Activated T-helper 1 cell treated with Interleukin-2 at 50 U/mL for 16 hours (primary cell): ENCODE measurements around the gene SLC38A4.
"Not testable (repeated sequence)": the region's sequence is repeated elsewhere in the genome, so short reads cannot be mapped to it uniquely, and the experiment has no call there.

Experiments used
- DNase-seq: peaks from one replicate; pipeline ENCODE4 v3.0.0-alpha.2; 2020; ENCODE audit warnings: low read depth

The SLC38A4 gene, protein sequence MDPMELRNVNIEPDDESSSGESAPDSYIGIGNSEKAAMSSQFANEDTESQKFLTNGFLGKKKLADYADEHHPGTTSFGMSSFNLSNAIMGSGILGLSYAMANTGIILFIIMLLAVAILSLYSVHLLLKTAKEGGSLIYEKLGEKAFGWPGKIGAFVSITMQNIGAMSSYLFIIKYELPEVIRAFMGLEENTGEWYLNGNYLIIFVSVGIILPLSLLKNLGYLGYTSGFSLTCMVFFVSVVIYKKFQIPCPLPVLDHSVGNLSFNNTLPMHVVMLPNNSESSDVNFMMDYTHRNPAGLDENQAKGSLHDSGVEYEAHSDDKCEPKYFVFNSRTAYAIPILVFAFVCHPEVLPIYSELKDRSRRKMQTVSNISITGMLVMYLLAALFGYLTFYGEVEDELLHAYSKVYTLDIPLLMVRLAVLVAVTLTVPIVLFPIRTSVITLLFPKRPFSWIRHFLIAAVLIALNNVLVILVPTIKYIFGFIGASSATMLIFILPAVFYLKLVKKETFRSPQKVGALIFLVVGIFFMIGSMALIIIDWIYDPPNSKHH

DNA sequence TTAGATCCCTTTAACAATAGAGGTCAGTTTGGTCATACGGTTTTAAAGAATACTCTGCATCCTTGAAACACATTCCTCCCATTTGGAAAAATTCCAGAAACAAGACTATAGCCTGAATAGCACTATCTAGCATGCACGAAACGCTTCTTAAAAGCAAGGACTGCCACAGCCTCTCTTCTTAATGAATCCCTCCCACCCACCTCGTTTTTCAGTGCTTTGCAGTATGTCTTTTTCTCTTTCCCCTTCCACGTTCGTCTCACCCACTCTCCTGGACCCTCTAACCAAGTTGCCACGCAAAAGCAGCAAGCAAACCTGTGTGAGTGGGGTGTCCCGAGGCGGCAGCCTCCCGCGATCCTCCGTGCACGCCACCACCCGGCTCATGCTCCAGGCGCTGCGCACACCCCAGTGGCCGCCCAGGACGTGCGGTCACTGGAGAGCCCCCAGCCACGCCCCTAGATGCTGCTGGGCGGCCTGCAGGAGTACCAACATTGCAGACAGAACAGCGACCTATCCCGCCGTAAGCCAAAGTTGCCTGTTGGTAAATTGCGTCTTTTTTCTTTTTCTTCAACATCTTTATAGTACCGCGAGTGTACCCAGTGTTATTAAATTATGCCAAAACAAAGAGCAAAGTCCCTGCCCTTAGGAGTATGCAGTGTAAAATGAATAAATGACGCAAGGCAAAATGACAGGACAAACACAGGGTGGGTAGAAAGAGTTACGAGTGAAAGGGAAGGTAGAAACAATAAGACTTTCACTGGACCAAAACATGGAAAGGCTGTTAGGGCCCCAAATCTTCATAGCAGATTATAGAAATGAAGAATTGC lies at the start of gene SLC38A4:
TSS of gene SLC38A4 (minus strand) at position 407 of the 824 bp plus-strand sequence. CDS start 32,926 bp downstream, outside the sequence.
- no peak for DNase-seq

DNA sequence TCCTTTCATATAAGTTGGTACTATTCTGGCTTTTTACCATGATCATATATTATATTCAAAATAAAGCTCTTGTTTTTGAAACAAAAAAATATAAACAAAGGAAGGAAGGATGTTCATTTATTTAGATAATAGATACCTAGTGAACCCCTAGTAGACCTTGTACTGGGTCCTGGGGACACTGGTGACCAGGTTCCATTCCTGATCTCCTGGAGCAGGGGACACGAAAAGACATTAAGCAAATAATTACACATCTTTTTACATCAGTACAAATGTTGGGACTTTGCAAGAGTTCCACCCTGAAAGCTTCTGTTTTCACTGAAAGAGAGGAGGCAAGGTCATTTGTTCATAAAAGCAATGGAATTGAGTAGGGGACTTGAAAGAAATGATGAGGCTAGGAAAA lies 49.3 kb upstream of the SLC38A4 start:
- DNase-seq = no peak

DNA sequence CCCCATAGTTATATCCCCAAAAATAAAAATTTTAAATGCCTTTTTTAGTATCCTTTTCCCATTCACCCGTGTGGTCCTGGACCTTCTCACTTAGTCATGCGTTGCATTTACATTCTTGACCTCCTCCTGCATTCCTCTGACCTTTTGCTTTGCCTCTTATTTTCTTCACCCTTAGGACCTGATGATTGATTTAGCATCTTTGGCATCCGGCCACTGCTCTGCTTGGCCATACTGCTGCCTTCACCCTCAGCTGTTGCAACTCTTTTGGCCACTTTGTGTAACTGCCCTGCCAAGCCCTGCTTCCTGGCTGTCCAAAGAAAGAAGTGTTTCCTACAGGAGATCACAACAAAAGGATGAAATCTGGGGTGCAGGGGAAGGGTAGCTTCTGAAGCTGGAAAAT lies 48.8 kb upstream of the SLC38A4 start:
- no peak for DNase-seq

DNA sequence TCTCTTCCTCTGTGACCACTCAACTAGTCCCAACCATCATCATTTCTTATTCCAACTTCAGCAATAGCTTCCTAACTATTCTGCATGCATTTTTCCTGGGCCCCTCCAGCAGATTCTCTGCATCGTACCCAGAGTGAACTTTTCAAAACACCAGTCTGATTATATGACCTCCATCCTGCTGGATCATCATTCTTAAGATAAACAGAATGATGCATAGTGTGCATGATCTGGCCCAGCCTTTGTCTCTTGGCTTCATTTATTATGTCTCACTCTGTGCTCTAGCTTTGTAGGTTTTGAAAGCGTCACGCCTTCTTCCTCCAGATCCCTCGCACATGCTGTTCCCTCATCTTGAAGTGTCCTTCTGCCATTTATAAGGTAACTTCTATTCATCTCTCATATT lies 46.3 kb upstream of the SLC38A4 start:
- no peak for DNase-seq

DNA sequence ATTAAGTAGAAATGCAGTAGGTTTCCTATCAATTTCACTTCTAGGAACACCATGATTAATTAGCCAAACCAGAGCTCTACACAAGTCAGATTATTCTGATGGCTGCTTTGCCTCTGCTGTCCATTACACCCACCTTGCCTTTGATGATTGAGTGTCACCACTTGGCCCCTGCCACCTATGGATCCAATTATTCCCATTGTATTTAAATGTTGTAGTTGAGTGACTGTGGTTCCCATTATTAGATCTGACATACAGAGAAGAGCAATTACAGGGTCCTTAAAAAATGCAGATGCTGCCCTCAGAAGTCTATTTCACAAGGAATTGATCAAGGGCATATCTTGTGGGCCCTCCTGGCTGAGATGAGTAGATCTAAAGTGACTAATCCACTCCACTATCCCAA lies 39.5 kb upstream of the SLC38A4 start:
- DNase-seq = no peak

DNA sequence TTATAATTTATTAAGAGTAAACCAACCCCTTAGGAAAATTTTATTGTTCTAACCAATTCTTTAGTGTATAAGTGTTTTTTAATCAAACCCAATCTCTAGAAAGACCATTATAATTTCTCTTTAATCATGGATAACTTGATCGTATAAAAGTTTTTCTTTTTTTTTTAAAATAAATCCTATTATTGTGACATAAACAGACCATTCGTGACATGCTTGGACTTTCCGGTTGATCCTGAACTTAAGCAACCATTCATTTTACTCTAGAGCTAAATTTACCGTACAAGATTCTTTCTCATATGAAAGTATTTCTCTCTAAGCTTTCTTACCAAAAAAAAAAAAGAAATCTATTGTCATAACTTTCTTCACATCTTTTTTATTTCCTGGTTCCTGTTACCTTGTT lies 32.6 kb upstream of the SLC38A4 start:
- DNase-seq = no peak

DNA sequence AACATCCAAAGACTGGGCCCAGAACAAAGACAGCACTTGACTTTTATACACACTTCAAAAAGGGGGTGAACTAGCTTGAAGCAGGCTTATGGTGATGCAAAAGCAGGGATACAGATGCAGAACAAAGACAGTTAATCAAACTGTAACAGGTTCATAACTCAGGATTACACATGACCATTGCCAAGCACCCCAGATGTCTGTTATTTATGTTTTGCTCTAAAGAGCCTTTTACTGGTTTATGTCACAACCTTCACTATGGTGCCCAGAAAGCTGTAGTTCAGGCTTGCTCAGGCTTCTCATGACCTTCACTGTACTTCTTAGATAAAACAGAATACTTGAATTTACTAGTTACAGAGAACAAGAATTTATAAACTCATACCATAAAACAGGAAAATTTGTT lies 31.7 kb upstream of the SLC38A4 start:
- DNase-seq = no peak

DNA sequence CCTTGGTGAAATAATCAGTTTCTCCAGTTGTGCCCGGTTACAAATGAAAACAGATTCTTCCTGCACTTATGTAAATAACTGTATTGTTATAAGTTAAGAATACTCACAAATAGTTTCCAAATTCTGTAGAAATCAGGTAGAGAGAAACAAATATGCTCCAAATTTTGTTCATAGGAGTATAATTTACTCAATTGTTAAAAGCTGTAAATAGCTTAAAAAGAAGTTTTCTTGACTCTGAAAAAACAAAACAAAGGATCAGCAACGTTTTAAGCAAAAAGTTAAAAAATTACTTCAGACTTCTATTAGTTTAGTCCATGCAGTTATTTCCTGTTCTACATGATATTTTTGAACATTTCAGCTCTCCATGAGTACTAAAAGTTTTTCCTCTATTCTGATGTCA lies 30.0 kb upstream of the SLC38A4 start:
- DNase-seq = no peak

DNA sequence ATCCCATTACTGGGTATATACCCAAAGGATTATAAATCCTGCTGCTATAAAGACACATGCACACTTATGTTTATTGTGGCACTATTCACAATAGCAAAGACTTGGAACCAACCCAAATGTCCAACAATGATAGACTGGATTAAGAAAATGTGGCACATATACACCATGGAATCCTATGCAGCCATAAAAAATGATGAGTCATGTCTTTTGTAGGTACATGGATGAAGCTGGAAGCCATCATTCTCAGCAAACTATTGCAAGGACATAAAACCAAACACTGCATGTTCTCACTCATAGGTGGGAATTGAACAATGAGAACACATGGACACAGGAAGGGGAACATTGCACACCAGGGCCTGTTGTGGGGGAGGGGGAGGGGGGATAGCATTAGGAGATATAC lies 28.4 kb upstream of the SLC38A4 start:
- DNase-seq = not testable (repeated sequence)

DNA sequence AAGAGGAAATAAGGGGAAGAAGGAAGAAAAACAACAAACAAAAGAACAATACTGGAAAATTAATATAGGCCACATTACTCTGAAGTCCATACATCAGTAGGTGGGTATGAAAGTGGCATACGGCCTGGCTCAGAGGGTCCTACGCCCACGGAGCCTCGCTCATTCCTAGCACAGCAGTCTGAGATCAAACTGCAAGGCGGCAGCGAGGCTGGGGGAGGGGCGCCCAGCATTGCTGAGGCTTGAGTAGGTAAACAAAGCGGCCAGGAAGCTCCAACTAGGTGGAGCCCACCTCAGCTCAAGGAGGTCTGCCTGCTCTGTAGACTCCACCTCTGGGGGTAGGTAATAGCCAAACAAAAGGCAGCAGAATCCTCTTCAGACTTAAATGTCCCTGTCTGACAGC lies 23.0 kb upstream of the SLC38A4 start:
- not testable (repeated sequence) for DNase-seq

DNA sequence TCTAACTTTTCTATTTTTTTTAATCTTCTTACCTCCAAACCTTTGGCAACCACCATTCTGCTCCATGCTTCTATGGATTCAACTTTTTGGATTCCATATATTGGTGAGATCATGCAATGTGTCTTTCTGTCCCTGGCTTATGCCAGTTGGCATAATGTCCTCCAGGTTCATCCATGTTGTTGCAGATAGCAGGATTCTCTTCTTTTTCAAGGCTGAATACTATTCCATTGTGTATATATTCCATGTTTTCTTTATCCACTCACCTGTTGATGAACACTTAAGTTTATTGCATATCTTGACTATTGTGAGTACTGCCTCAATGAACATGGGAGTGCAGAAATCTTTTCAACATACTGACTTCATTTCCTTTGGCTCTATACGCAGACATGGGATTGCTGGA lies 21.2 kb upstream of the SLC38A4 start:
- DNase-seq = no peak

DNA sequence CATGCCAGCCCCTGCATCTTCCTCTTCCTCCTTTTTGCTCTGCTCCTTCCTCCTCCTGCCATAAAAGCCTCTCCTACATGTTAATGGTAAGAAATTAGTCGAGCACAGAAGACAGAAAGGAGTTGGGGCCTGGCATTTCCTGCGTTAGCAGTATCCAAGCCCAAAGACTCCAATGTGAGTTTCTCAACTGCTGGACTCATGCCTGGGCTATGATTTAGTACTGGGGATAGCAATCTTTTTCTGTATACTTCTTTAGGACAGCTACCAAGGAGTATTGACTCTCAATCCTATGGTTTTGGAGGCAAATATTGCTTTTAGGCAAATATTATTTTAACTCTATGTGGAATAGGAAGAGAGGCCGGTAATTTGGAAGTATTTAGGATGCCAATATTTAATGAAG lies 18.0 kb upstream of the SLC38A4 start:
- DNase-seq = no peak

DNA sequence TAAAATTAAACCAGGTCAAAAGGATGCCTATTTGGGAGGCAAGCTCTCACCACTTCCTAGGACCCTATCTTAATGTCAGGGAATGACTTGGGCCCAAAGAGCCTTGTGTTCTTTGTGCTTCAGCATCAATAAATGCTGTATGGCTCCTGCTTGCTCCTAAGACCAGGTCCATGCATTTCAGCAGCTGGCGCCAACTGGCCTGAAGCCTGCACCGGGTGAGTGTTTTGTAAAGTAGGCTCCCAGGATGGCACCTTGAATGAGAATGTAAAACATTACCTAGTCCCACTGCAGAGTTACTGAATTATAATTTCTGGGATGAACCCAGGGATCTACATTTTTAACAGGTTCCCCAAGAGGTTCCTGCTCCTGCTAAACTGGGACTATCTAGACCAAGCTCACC lies 16.1 kb upstream of the SLC38A4 start:
- DNase-seq = no peak

DNA sequence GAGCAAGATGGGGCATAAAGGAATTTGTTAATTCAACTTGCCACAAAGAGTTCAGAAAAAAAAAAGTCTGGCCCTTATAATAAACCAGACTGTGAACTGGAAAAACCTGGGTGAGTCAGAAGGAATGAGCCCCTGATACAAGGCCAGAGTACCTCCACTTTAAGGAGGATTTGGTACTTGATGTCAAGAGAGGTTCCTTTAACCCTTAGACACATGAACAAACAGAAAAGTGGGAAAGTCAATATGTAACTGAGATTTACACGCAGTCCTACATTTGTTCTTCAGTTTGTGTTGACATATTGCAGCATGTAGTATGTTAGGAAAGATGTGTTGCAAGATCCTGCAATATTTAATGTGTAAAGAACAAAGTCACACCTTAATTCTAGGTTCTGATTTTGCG lies 14.2 kb upstream of the SLC38A4 start:
- DNase-seq = no peak

DNA sequence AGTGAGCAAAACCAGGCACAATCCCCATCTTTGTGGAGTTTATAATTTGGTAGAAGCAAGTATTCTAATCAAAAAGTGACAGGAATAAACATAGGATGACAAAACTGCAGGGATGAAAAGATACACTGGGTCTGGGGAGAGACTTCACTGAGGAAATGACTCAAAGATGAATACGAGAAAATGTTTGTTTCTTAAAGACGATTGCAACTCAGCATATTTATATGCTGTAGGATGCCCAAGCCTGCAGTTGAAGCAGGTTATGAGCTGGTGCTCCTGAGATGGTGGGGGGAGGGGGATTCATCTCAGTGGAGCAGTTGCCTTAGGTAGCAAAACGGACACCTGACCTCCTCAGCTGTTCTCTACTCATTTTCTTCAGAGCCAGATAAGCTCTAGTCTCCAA lies 13.4 kb upstream of the SLC38A4 start:
- DNase-seq = no peak

DNA sequence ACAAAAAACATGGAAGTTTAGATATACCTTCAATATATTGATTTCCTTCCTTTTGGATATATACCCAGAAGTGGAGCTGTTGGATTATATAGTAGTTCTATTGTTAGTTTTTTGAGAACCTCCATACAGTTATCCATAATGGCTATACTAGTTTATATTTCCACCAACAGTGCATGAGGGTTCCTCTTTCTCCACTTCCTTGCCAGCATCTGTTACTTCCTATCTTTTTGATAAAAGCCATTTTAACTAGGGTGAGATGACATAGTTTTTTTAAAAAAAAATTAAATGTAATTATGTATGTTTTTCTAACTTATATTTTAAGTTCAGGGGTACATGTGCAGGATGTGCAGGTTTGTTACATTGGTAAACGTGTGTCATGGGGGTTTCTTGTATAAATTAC lies 10.0 kb upstream of the SLC38A4 start:
- no peak for DNase-seq

DNA sequence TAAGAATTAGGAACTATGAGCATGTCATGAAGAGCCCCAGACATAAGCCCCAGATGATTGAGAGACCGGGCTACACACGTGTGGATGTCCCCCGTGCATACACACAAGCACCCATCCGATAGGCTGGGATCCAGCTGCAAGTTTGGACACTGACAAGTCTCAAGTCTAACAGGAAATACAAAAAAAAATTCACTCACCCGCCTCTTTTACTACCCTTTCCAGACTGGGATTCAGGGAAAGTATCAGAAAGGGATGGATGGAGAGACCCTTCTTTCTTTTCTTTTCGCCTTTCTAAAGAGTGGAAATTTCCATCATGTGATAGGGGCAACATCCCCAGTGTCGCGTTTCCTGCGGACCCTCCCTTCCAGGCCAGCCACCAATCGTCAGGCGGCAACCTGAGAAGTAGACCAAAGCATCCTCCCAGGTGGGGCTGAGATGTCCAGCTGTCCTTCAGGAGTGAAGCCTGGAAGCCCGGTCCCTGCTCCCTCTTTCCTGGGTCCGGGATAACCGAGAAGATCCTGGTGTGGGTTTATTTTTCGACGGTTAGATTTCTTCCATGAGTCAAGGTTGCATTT lies 6.4 kb upstream of the SLC38A4 start:
- DNase-seq = no peak

DNA sequence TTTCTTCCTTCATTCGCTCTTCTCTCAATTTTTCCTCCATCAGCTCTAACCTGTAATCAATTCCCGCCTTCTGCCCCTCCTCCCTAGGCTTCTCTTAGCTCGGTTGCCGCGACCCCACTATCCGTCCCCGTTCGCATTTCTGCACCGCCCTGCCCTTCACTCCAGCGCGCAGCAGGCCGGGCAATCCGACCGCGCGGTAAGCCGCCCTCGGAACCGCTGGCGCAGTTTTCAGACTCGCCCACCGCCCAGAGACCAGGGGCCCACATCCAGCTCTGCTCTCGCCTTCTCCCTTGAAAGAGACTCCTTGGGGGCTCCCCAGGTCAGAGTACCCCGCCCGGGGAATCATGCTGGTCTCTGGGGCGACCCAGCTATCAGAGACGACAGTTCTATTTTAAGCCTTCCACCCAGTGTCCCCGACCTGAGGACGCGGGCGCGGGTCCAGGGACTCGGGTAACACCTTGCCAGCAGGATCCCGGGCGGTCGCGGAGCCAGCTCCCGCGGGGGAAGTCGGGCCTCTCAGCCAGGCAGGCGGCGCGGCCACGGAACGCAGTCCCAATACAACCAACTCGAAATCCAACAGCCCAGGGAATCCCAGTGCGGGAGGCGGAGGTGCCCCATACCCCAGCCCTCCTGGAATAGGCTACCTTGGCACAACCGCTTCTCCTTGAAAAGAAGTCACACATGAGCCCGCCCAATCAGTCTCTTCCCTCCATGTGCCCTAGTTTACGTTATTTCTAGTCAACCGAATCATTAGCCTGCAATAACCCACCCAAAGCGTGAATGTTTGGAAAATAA lies 5.7 kb upstream of the SLC38A4 start:
- no peak for DNase-seq

DNA sequence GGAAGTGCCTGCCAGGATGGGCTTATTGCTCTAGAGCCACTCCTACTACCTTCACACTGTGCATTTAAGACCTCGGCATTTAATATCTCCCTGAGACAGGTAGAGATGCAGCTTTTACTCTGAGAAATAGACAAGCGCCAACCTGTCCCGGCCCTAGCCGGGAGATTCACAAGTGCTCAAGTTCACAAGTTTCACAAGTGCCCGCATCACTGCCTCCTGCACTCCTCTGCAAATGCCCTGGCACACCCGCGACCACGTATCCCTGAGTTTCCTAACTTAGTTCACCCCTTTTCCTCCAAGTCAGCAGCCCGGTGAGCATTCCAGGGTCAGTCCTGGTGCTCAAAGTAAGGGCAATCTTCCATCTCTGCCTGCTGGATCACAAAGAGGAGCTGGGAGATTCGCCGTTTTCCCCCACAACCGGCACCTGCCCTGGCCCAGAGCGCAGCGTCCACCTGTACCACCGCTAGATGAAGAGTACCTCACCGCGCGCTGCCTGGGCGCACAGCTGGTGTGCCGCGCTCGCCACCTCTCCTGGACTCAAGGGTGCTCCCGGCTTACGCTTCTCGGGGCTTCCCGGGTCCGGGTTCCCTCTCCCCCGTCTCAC lies 5.0 kb upstream of the SLC38A4 start:
- DNase-seq = no peak

DNA sequence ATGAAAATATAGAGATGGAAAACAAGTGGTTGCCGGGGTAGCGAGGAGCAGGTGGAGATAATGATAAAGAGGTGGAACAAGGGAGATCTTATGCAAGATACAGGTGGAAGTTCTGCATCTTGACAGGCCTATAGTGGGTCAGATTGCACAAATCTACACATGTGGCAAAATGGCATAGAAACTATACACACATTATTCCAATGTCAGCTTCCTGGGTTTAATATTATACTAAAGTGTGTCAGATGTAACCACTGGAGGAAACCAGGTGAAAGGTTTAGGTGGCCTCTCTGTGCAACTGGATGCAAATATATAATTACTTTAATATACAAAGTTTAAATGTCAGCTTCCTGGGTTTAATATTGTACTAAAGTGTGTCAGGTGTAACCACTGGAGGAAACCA lies 1.1 kb downstream of the SLC38A4 start:
- DNase-seq = no peak

DNA sequence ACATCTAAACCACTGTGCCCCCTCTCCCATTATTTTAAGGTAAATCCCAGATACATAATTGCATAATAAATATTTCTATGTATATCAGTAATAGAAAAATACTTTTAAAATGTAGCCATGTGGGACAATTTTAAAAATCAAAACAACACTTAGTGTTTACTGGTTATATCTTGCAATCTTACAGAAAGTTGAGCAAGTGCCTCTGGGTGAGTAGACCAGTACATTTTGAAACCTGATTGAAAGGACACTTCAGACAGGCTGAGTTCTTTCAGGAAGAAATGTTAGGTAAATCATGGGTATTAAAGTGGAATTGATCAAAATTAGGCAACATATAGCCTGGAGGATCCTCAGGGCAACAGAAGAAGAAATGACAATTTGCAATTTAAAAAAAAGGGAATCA lies 7.2 kb downstream of the SLC38A4 start:
- DNase-seq = no peak

DNA sequence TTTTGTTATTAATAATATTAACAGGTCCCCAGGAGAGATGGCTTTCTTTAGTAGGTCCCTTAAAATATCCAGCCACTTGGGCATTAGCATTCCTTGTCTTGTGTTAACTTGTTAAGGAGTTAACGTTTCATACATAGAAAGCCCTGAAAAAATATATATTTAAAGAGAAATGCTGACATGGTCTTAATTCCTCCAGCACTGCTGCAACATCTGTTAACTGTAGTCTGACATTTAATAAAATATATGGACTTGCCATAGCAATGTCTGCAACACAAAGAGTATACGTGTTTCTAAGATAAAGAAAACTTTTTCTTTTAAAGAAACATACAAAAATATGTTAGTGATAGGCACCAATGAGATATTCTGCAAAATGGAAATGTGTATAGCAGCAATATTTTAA lies 10.0 kb downstream of the SLC38A4 start:
- DNase-seq = no peak
